H9 (cell line): ENCODE results near the gene EQTN. TPM values are rescaled to one million over a fixed set of nuclear protein-coding genes. Genes with fewer than 3 reads are reported as not detected.

Experiments used
- DNase-seq: peaks from one replicate; pipeline ENCODE4 v3.0.0-alpha.2; 2017
- H2AFZ ChIP-seq: one replicate; pipeline ENCODE4 v1.6.1; 2013; ENCODE audit warnings: mild to moderate bottlenecking, low read length, control low read depth, moderate library complexity
- H2AK5ac ChIP-seq: 2 replicates; pipeline ENCODE4 v1.6.1; 2013; ENCODE audit warnings: low read length, control low read depth, mixed read lengths; ENCODE audit not compliant: insufficient read length
- H2BK120ac ChIP-seq: one replicate; pipeline ENCODE4 v1.6.1; 2013; ENCODE audit warnings: low read depth, mild to moderate bottlenecking, low read length, control low read depth, inconsistent platforms; ENCODE audit not compliant: poor library complexity, severe bottlenecking
- H2BK12ac ChIP-seq: 2 replicates; pipeline ENCODE4 v1.6.1; 2013; ENCODE audit warnings: low read length, control low read depth, mixed read lengths, low read depth; ENCODE audit not compliant: insufficient read length
- H2BK15ac ChIP-seq: 2 replicates; pipeline ENCODE4 v1.6.1; 2013; ENCODE audit warnings: low read depth, low read length, control low read depth
- H2BK20ac ChIP-seq: one replicate; pipeline ENCODE4 v1.6.1; 2013; ENCODE audit warnings: low read depth, mild to moderate bottlenecking, low read length, control low read depth, inconsistent platforms; ENCODE audit not compliant: poor library complexity, severe bottlenecking
- H2BK5ac ChIP-seq: 2 replicates; pipeline ENCODE4 v1.6.1; 2013; ENCODE audit warnings: low read length, control low read depth, mixed read lengths; ENCODE audit not compliant: insufficient read length
- H3K14ac ChIP-seq: 2 replicates; pipeline ENCODE4 v1.6.1; 2013; ENCODE audit warnings: low read length, control low read depth; ENCODE audit not compliant: insufficient read depth
- H3K18ac ChIP-seq: 2 replicates; pipeline ENCODE4 v1.6.1; 2013; ENCODE audit warnings: low read depth, mild to moderate bottlenecking, mixed read lengths, low read length, control low read depth; ENCODE audit not compliant: insufficient read length
- H3K23ac ChIP-seq: 2 replicates; pipeline ENCODE4 v1.6.1; 2013; ENCODE audit warnings: low read length, control low read depth, mixed read lengths, low read depth; ENCODE audit not compliant: insufficient read length
- H3K23me2 ChIP-seq: 2 replicates; pipeline ENCODE4 v1.6.1; 2013; ENCODE audit warnings: low read depth, mild to moderate bottlenecking, mixed read lengths, low read length, control low read depth; ENCODE audit not compliant: insufficient read length, poor library complexity, severe bottlenecking
- H3K27ac ChIP-seq: 2 replicates; pipeline ENCODE4 v1.5.1; 2013; ENCODE audit warnings: low read length, control low read depth, mixed read lengths, low read depth; ENCODE audit not compliant: insufficient read length
- H3K27me3 ChIP-seq: 2 replicates; pipeline ENCODE4 v1.6.1; 2013; ENCODE audit warnings: low read length, control low read depth, inconsistent platforms; ENCODE audit not compliant: insufficient read depth
- H3K4ac ChIP-seq: 2 replicates; pipeline ENCODE4 v1.6.1; 2013; ENCODE audit warnings: low read depth, mild to moderate bottlenecking, control low read depth, inconsistent platforms, low read length, moderate library complexity
- H3K4me1 ChIP-seq: 2 replicates; pipeline ENCODE4 v1.6.1; 2013; ENCODE audit warnings: low read length, control low read depth, inconsistent platforms; ENCODE audit not compliant: insufficient read depth
- H3K4me2 ChIP-seq: 2 replicates; pipeline ENCODE4 v1.6.1; 2013; ENCODE audit warnings: low read length, control low read depth, mixed read lengths; ENCODE audit not compliant: insufficient read length, insufficient read depth
- H3K56ac ChIP-seq: 2 replicates; pipeline ENCODE4 v1.6.1; 2013; ENCODE audit warnings: low read depth, mild to moderate bottlenecking, mixed read lengths, low read length, control low read depth; ENCODE audit not compliant: insufficient read length
- H3K79me1 ChIP-seq: 2 replicates; pipeline ENCODE4 v1.6.1; 2013; ENCODE audit warnings: low read depth, mild to moderate bottlenecking, moderate library complexity, low read length, control low read depth, inconsistent platforms; ENCODE audit not compliant: insufficient read depth, poor library complexity, severe bottlenecking
- H3K79me2 ChIP-seq: 2 replicates; pipeline ENCODE4 v1.6.1; 2013; ENCODE audit warnings: low read length, control low read depth, inconsistent platforms; ENCODE audit not compliant: insufficient read depth
- H3K9ac ChIP-seq: 2 replicates; pipeline ENCODE4 v1.6.1; 2013; ENCODE audit warnings: low read length, control low read depth, mixed read lengths; ENCODE audit not compliant: insufficient read length; ENCODE audit errors: extremely low read depth
- H3K9me3 ChIP-seq: one replicate; pipeline ENCODE4 v1.6.1; 2013; ENCODE audit warnings: low read depth, low read length, inconsistent platforms; ENCODE audit not compliant: control insufficient read depth
- H3T11ph ChIP-seq: one replicate; pipeline ENCODE4 v1.6.1; 2013; ENCODE audit warnings: mild to moderate bottlenecking, low read length, control low read depth, inconsistent platforms
- H4K20me1 ChIP-seq: one replicate; pipeline ENCODE4 v1.6.1; 2013; ENCODE audit not compliant: control insufficient read depth, insufficient read length, insufficient read depth
- H4K5ac ChIP-seq: 2 replicates; pipeline ENCODE4 v1.6.1; 2013; ENCODE audit warnings: low read depth, mild to moderate bottlenecking, mixed read lengths, low read length, control low read depth; ENCODE audit not compliant: insufficient read length
- H4K8ac ChIP-seq: replicated peaks from 2 replicates; pipeline ENCODE4 v1.6.1; 2013; ENCODE audit warnings: low read length, control low read depth, mixed read lengths, low read depth; ENCODE audit not compliant: insufficient read length
- H4K91ac ChIP-seq: 2 replicates; pipeline ENCODE4 v1.6.1; 2013; ENCODE audit warnings: low read depth, mild to moderate bottlenecking, moderate library complexity, mixed read lengths, low read length, control low read depth; ENCODE audit not compliant: insufficient read length
- H3K27ac Mint-ChIP-seq, 3 experiments: 2 replicates in 2 of 3; 3 replicates in 1 of 3; pipeline ENCODE4 v1.8.0; 2020 to 2021; ENCODE audit warnings: mixed read lengths in 3 of 3, mild to moderate bottlenecking in 1 of 3, moderate library complexity in 1 of 3
- H3K27me3 Mint-ChIP-seq: 2 replicates; pipeline ENCODE4 v1.8.0; 2021; ENCODE audit warnings: low read depth, mild to moderate bottlenecking, moderate library complexity, mixed read lengths
- H3K36me3 Mint-ChIP-seq, 3 experiments: 2 replicates in 2 of 3; 3 replicates in 1 of 3; pipeline ENCODE4 v1.8.0; 2020 to 2021; ENCODE audit warnings: low read depth in 3 of 3, mixed read lengths in 3 of 3; ENCODE audit not compliant: insufficient read depth in 1 of 3
- H3K4me1 Mint-ChIP-seq, 2 experiments: 2 replicates each; pipeline ENCODE4 v1.8.0; 2020; ENCODE audit warnings: mixed read lengths in 2 of 2
- H3K4me3 Mint-ChIP-seq, 2 experiments: 2 replicates in 1 of 2; 3 replicates in 1 of 2; pipeline ENCODE4 v1.8.0; 2020 to 2021; ENCODE audit warnings: mild to moderate bottlenecking in 2 of 2, mixed read lengths in 2 of 2, moderate library complexity in 1 of 2
- H3K9me3 Mint-ChIP-seq, 2 experiments: 2 replicates in 1 of 2; 3 replicates in 1 of 2; pipeline ENCODE4 v1.8.0; 2020; ENCODE audit warnings: mild to moderate bottlenecking in 2 of 2, mixed read lengths in 2 of 2, moderate library complexity in 1 of 2
- WGBS: extraction: QIAGEN DNeasy Blood & Tissue Kit; methylation state at CpG from one replicate; pipeline ENCODE4 v1.1.7; 2013; ENCODE audit warnings: missing lambda C conversion rate, low lambda C conversion rate, mixed read lengths; ENCODE audit not compliant: insufficient read length; ENCODE audit errors: extremely low coverage; 5-methylcytosine and 5-hydroxymethylcytosine counted together
- total RNA-seq: library from RNA; stranded (reverse); gene quantifications from 2 replicates; pipeline ENCODE4 v1.2.1, GENCODE V29; 2021
- TF ChIP-seq, protein P1 (sequence below): fragments of 200-600 bp; sonication (generic); conservative IDR thresholded peaks from 3 replicates; pipeline ENCODE4 v1.8.0; 2021; ENCODE audit warnings: antibody characterized with exemption, mild to moderate bottlenecking

The EQTN gene
- total RNA-seq, 1 experiment from 2014 or later: not detected

DNA sequence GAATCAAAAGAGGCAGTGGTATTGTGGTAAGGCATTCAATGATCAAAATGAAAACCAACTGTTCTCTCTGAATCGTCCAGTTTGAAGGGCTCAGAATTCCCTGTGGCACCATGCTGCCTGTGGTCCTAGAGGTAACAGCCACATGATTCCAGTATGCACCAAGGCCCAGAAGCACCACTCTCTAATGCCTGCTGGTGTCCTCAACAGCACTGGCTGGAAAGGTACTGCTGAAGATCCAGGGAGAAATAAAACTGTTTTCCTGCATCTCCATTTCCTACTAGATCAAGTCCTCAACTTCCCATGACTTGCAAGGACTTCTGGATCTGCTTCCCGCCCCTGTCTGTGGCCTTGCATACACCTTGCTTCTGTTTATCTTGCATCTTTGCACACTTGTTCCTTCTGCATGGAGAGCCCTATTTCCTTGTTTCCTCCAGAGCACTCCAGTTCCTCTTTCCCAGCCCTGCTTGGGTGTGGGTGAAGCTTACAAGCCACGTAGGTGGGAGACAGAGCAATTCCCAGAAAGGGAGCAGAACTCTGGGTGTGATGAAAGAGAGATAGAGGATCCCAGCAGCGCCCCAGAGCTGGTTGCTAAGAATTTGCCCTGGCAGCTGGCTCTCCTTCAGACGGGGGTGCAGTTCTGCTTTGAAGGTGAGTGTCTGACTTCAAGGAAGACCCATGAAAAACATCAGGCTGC, 41.0 kb upstream of the EQTN start:
- TF ChIP-seq, protein P1, sequence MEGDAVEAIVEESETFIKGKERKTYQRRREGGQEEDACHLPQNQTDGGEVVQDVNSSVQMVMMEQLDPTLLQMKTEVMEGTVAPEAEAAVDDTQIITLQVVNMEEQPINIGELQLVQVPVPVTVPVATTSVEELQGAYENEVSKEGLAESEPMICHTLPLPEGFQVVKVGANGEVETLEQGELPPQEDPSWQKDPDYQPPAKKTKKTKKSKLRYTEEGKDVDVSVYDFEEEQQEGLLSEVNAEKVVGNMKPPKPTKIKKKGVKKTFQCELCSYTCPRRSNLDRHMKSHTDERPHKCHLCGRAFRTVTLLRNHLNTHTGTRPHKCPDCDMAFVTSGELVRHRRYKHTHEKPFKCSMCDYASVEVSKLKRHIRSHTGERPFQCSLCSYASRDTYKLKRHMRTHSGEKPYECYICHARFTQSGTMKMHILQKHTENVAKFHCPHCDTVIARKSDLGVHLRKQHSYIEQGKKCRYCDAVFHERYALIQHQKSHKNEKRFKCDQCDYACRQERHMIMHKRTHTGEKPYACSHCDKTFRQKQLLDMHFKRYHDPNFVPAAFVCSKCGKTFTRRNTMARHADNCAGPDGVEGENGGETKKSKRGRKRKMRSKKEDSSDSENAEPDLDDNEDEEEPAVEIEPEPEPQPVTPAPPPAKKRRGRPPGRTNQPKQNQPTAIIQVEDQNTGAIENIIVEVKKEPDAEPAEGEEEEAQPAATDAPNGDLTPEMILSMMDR: no peak
- Histone ChIP-seq H3K56ac (no peak overlapping the region), H3K4ac (no peak overlapping the region), H4K91ac (no peak overlapping the region), H4K5ac (no peak overlapping the region), H3K4me1 (peaks cover 19% of the 10 kb centered on the region), H4K20me1 (no peaks in the 10 kb centered on the region), H2BK20ac (no peak overlapping the region), H3K14ac (no peak overlapping the region), H3K4me2 (no peak overlapping the region), H2AFZ (no peak overlapping the region), H3K9ac (no peak overlapping the region), H3K79me2 (no peaks in the 10 kb centered on the region), H3K79me1 (no peaks in the 10 kb centered on the region), H4K8ac (no peak overlapping the region), H2BK15ac (no peak overlapping the region), H2BK12ac (no peak overlapping the region), H2AK5ac (no peak overlapping the region), H3K9me3 (no peaks in the 10 kb centered on the region), H2BK5ac (no peak overlapping the region), H3T11ph (no peak overlapping the region), H3K27ac (no peak overlapping the region), H2BK120ac (no peak overlapping the region), H3K27me3 (no peaks in the 10 kb centered on the region), H3K23ac (no peak overlapping the region), H3K23me2 (no peaks in the 10 kb centered on the region), H3K18ac (no peak overlapping the region)
- Mint-ChIP-seq H3K36me3 (peaks cover 4 to 10% (median 7%) of the 10 kb centered on the region in 3 experiments), H3K27ac (peak overlapping the region in 1 of 3 experiments; percentile 59; a peak in 1 of 7 replicates), H3K4me1 (peaks cover 33 to 56% of the 10 kb centered on the region in 2 experiments), H3K27me3 (no peaks in the 10 kb centered on the region), H3K9me3 (peaks cover 6 to 8% of the 10 kb centered on the region in 2 experiments), H3K4me3 (no peak overlapping the region)
- no peak for DNase-seq
- no CpG with 5 or more reads among the region's 5 CpGs for WGBS
